Thyroid gland (tissue), 4 donors: ENCODE results near the gene CLTA.

Experiments used
- POLR2A ChIP-seq, 2 donors: fragments of 450-650 bp; IDR thresholded peaks; one replicate each; pipeline ENCODE4 v1.6.1; 2017; ENCODE audit warnings: antibody characterized with exemption in 2 of 2, mild to moderate bottlenecking in 2 of 2, moderate library complexity in 1 of 2
- TF ChIP-seq, protein P1 (sequence below), 6 experiments: fragments of 200-600 bp in 3 of 6; fragments of 450-650 bp in 3 of 6; sonication (generic) in 3 of 6; IDR thresholded peaks; one replicate each; pipeline ENCODE4 v1.5.1; 2016 to 2019; ENCODE audit warnings: antibody characterized with exemption in 6 of 6, mild to moderate bottlenecking in 2 of 6, inconsistent platforms in 1 of 6, moderate library complexity in 1 of 6

DNA sequence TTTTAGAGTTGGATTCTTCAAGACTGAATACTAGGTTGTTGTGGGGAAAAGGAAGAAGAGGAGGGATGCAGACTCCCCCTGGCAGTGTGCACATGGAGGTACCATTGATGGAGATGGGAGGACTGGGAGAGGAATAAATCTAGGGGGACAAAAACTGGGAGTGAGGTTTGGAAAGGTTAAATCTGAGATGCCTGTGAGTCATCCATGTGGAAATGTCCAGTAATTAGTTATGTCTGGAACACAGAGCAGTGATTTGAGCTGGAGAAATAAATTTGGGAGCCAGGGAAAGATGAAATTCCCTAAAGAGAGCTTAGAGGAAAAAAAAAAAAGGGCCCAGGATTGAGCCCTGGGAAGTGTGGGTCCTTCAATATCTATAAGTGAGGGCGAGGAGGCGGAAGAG, 29.5 kb upstream of the CLTA start:
- no peak for TF ChIP-seq POLR2A (IDR thresholded peaks at IDR 0.05)
- TF ChIP-seq, protein P1, sequence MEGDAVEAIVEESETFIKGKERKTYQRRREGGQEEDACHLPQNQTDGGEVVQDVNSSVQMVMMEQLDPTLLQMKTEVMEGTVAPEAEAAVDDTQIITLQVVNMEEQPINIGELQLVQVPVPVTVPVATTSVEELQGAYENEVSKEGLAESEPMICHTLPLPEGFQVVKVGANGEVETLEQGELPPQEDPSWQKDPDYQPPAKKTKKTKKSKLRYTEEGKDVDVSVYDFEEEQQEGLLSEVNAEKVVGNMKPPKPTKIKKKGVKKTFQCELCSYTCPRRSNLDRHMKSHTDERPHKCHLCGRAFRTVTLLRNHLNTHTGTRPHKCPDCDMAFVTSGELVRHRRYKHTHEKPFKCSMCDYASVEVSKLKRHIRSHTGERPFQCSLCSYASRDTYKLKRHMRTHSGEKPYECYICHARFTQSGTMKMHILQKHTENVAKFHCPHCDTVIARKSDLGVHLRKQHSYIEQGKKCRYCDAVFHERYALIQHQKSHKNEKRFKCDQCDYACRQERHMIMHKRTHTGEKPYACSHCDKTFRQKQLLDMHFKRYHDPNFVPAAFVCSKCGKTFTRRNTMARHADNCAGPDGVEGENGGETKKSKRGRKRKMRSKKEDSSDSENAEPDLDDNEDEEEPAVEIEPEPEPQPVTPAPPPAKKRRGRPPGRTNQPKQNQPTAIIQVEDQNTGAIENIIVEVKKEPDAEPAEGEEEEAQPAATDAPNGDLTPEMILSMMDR (IDR thresholded peaks at IDR 0.05): no peak
